ENCODE results near the gene SH2D4B.

The SH2D4B gene

GRCh38 chr10:80633383-80633860 is 95.7 kb downstream of the SH2D4B start:
- DNase-seq (ENCODE audit: low read depth) = no peak

DNA sequence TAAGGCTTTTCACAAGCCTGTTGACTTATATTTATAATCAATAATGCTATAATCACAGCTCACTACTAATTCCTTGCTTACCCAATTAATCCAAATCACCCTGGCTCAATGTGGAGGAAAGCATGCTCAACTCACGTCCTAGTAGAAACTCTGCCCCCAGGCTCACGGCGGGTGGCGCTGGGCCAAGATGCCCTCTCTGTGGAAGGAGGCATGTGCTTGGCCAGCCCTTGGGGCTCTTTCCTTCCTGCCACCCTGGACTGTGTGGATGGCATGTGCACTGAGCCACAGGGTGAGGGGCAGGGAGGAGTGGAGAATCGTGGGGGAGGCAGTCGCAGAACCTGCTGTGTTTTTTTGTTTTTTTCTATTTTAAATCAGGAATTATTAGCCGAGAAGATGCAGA is 96.2 kb downstream of the SH2D4B start:
- no peak for DNase-seq (ENCODE audit: low read depth)

DNA sequence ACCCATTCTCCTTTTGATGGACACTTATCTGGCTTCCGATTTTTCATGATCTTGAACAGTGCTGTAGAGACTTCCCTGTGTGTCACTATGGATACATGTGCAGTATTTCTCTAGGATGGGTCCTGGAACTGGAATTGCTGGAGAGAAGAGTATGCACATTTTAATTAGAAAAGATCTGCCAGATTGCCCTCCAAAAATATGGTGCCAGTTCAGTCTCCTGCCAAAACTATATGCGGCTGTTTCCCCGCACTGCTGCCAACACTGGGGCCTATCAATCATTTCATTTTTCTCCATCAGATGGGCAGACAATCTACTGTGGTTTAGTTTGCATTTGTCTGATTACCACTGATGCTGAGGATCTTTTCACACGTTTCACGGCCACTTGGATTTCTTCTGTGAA is 105.0 kb downstream of the SH2D4B start:
- no peak for DNase-seq (ENCODE audit: low read depth)

- no peak for DNase-seq (ENCODE audit: low read depth)
Measured at GRCh38 chr10:80646366-80646765, 108.7 kb downstream of the SH2D4B start.

- DNase-seq (ENCODE audit: low read depth) = no peak
Measured at GRCh38 chr10:80647173-80647833, 109.6 kb downstream of the SH2D4B start.

DNA sequence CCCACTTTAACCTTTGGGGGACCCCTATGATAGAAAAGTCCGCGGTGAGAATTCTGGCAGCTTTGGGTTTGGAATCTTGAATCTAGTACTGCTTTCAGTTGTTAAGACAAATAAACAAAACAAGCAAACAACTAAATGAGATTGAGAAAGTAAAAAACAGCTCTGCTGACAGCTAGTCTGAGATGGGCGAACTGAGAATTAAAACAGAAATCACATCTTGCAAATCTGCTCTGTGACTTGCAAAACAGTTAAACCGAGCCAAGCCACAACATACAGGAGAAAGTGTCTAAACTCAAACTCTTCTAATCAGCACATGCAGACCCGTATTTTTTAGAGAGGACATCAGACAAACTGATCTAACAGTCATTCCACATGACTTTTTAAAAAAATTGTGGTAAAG is 110.4 kb downstream of the SH2D4B start:
- DNase-seq (ENCODE audit: low read depth) = no peak

GRCh38 chr10:80649183-80649582 is 111.5 kb downstream of the SH2D4B start:
- DNase-seq (ENCODE audit: low read depth) = no peak

GRCh38 chr10:80655898-80656297 is 118.2 kb downstream of the SH2D4B start:
- DNase-seq (ENCODE audit: low read depth) = no peak

- DNase-seq (ENCODE audit: low read depth) = no peak
Measured at GRCh38 chr10:80658068-80658467, 120.4 kb downstream of the SH2D4B start.

DNA sequence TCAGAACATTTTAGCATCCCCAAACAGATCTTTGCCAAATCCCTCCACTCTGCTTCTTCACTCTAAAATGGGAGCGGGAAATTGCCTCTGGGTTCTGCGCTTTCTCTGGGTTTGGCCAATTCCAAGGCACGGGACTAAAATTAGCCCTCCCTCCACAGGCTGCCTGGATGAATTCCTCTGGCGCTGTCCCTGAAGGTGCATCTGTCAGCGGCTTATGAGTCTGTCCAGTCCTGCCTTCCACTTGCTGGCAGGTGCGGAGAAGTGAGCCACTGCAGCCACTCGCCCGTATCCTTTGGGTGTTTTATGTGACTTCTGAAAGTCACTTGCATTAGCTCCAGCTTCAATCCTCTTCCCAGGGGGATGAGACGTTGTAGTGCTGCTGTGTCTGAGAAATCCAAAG is 121.6 kb downstream of the SH2D4B start:
- DNase-seq (ENCODE audit: low read depth) = no peak

DNA sequence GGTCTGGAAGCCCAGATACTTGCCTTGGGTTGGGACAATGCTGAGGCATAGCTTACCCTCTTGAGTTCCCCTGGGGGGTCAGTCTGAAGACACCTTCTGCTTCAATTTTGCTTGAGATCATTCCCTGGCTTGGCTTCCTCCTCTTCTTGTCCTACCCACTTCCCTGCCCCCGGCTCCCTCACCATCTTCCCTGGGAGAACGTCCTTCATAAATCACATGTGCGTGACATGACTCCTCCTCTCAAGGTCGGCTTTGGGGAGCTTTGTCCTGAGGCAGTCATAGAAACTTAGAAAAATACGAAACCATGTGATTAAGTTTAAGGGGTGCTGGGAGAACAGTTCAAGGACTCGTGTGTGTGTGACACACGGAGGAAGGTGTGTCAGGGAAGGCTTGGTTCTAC is 122.6 kb downstream of the SH2D4B start:
- DNase-seq (ENCODE audit: low read depth) = no peak

- DNase-seq (ENCODE audit: low read depth) = no peak
Measured at GRCh38 chr10:80660736-80661135, 123.0 kb downstream of the SH2D4B start.

GRCh38 chr10:80661526-80661925 is 123.8 kb downstream of the SH2D4B start:
- no peak for DNase-seq (ENCODE audit: low read depth)

DNA sequence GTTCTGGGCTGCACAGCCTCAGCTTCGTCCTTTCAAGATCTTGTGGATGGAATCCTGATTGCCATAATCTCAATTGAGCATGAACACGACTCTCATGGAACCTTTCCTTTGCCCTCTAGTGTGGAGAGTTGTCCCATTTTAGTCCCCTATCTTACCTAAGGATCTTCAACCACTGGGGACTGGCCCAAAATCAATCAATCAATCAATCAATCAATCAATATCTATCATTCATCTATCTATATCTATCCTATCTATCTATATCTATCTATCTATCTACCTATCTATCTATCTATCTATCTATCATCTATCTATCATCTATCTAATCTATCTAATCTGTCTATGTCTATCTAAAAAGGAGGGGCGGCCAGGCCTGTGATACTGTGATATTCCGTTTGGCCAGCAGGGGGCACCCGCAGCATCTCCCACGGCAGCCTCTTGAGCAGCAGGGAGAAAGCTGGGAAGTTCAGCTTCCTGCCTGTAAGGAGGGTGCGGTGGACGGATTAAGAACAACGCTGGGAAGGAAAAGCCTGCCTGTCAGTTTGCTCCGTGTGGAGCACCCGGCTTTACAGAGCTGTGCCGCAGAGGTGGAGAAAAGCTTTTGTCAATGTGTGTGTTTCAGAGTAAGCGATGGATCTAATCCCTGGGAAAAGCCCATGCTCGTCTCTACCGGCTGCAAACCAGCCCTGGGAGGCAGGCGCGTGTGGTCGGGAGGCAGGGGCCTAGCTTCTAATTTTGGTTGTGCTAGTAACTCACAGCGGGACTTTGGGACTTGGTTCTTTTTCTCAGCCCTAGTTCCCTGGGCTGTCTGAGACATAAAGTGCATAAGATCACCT is 124.9 kb downstream of the SH2D4B start:
- DNase-seq (ENCODE audit: low read depth) = no peak

DNA sequence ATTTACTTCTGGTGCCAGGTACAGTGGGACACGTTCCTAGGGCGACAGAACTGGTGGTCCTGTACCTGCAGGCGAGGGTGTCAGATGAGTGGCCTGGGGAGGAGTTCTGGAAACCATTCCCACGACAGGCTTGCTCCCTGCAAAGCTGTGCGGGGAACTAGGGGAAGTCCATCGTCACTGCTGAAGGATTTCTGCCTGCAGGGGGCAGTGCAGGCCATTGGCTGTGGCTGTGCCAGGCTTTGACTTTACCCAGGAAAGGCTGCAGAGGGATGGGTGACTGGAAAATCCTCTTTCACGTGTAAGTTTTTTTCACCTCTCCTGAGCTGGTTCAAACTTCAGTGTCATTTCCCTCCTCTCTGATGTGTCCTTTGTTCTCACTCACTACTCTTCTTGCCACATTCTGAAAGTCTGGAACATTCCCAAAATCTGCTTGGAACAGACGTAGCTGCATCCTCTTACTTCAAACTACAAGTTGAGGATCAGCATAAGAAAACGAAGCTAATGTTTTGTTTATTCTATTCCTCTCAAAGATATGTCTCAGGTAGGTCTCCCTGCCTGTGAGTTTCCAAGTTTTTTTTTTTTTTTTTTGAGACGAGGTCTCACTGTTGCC is 126.5 kb downstream of the SH2D4B start:
- no peak for DNase-seq (ENCODE audit: low read depth)

DNA sequence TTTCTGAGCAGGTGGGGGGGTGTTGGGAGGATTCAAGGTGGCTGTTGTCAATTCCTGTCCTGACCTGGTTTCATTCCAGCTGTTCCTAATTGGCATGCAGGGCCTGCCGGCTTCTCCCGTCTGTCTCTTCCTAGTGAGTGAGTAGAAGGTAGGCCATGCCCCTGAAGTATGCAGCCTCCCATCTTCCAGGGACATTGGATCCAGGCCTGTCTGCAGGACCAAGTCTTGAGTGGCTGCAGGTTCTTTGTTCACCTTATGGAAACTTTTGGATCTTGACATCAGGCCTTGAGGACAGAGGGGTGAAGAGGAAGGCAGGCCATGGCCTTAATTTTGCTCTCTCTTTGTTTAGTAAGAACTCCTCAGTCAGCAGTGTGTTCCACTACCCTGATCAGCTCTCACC is 131.8 kb downstream of the SH2D4B start:
- DNase-seq (ENCODE audit: low read depth) = no peak

DNA sequence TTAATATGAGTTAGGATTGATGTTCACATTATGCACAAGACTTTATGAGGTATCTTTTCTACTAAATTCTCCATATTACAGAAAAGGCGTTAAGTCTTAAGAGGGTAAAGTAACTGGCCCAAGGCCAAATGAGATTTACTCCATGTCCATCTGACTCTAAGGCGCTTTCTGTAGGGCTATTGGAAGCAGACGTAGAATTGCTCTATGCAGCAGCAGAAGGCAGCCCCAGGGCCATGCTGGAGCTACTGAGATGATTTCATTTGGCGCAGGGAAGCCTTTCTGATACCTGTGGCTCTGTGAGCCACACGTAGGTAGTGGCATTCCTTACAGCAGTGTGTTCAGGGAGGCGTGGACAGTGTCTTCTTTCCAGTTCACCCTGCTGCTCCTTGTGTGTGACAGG is 133.1 kb downstream of the SH2D4B start:
- DNase-seq (ENCODE audit: low read depth) = no peak

DNA sequence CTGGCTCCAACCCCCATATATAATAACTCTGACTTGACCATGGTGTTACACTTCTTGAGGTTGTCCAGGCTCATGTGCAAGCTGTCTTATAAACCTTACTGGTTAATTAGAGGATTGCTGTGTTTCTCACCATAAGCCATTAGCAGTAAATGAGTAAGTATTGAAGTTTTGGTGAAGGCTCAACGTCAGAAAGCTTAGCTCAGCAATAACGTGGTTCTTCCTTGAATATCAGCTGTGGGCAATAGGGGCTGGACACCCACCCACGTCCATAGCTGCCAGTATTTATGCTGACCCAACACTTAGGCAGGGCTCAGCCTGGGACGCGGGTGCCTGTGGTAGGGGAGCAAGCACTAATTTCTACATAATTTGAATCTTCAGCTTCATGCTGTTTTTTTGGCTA is 134.1 kb downstream of the SH2D4B start:
- DNase-seq (ENCODE audit: low read depth) = no peak

GRCh38 chr10:80672613-80673012 is 134.9 kb downstream of the SH2D4B start:
- no peak for DNase-seq (ENCODE audit: low read depth)

- DNase-seq (ENCODE audit: low read depth) = no peak
Measured at GRCh38 chr10:80674809-80675208, 137.1 kb downstream of the SH2D4B start.

DNA sequence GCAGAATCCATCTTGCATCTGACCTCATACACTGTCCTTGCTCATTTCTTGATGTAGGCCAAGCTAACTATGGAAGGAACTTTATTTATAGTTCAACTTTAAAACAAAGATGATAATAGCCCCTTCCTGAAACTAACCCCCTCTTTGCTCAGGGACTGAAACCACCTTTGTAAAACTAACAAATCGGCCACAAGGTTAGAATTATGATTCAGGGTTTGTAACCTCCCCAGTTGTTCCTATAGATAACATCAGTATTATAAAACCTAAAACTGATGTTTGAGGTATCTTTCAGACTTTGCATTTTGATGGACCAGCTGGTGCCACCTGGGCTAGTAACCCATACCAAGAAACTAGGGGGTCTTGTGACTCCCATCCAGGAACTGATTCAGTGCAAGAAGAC is 143.4 kb downstream of the SH2D4B start:
- DNase-seq (ENCODE audit: low read depth) = no peak

GRCh38 chr10:80684259-80684658 is 146.6 kb downstream of the SH2D4B start:
- DNase-seq (ENCODE audit: low read depth) = no peak

- DNase-seq (ENCODE audit: low read depth) = no peak
Measured at GRCh38 chr10:80685355-80685754, 147.7 kb downstream of the SH2D4B start.
